ENCODE data around the gene MRPL21.
A peak's percentile ranks its signal among the peaks of the same experiment; 100 is the strongest.
"Not testable (repeated sequence)": the region's sequence is repeated elsewhere in the genome, so short reads cannot be mapped to it uniquely, and the experiment has no call there.

Gene MRPL21

DNA sequence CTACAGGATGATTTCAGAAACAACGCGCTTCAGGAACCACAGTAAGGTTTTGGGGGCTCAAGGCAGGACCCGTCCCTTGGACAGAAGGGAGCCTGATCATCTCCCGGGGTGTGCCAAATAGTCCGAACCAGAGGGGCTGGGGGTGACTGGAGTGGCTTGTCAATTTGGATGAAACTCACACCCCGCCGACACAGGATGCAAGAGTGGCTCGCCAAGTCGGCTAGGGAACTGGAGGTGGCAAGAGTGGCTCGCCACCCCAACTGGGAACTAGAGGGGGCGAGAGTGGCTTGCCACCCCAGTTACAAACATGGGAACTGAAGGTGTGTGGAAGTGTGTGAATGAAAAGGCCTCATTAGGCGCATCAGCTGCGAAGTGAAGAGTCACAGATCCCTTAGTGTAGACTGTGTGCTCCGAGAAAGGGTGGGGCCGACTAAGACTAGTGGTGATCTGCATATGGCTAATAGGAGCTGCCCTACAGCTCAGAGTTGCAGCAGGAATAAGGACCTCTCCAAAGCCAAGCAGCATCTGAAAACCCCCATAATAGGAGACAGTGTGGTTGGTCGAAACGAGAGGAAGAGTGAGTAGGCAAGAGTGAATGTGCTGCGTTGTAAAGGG, 35.3 kb downstream of the MRPL21 start:
- DNase-seq (ENCODE audit: low read depth in 3 of 3) = no peak

DNA sequence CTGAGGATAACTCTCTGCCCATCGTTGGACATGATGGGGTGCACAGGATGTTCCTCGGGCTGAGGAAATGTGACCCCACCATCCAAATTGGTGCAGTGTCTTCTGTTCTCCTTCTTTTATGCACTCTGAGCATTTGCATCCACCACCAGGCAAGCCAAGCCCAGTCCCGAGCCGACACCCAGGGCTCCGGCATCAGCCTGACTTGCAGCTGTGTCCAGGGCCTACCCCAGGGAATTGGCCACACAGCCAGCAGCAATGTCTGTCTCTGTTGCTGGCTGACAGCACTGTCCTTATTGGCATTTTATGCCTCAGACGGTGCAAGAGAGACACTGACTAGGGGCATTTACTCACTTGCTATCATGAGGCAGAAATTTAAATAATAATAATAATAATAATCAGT, 36.6 kb downstream of the MRPL21 start:
- no peak for DNase-seq (ENCODE audit: low read depth in 3 of 3)

DNA sequence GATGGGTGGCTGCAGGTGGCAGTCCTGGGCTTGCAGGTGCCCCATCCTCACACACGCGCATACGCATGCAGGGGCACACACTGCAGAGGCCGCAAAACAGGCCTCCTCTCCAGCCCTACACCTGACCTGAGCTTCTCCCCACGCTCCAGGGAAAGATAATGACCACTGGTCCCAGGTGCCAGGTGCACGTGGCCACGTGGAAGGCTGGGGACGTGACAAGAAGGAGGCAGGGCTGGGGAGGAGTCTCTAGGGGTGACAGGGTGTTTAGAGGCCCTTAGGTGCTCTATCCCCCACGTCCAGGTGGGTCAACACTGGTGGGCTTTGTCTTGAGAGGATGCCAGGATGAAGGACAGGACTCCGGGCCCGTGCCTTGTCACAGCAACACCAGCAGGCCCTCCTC, 38.4 kb downstream of the MRPL21 start:
- no peak for DNase-seq (ENCODE audit: low read depth in 3 of 3)

DNA sequence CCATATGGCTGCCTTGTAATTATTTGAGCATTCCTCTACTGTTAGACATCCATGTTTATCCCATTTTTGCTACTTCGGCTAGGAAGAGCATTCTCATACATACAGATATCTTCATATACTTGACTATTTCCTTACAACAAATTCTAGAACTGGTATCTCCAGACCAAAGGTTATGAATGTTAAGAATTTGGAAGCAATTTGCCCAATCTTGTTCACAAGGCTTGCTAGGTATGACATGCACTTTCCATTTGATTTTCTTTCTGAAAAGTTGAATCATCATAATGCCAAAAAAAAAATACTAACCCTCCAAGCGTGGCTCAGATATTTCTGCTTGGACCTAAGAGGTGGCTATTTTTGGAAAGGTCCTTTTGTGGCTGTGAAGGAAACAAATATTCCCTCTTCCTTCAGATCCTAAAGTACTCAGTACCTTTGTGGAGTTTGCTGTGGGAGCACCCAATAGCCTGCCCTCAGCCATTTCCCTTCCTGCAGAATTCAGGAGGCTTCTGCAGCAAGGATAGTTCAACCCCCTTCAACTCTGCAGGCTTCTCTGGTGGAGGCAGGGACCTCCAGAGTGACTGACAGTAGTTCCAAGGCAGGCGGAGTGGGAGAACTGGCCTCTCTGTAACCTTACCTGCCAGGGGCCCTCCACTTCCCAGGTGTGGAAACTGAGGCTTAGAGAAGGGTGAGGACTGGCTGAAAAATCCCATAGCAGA, 39.9 kb downstream of the MRPL21 start:
- DNase-seq (ENCODE audit: low read depth in 3 of 3) = no peak

DNA sequence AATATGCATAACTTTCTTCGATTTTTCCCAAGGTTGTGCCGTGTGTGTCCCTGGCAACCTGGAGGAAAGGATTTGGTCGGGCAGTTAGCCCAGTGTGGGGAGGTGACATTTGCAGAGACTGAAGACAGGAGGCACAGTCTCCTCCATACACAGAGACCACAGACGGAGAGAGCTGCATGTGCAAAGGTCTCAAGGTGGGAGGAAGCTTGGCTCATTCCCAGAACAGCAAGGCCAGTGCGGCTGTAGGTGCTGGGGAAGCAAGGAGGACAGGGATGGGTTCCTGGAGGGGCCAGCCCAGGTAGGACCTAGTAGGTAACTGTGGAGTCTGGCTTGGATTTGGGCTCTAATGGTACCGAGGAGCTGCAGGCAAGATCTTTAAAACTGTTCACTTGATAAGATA, 41.2 kb downstream of the MRPL21 start:
- no peak for DNase-seq (ENCODE audit: low read depth in 3 of 3)

DNA sequence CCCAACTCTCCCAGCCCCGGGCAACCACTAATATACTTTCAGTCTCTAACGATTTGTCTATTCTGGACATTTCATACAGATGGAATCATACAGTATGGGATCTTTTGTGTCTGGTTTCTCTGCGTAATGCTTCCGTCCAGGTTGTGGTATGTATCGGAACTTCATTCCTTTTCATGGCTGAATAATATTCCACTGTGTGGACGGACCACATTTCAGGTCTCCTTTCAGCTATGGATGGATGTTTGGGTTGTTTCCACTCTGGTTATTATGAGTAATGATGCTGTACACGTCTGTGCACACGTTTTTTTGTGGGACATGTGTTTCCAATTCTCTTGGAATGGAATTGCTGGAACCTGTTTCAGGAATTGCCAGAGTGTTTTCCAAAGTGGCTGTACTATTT, 44.5 kb downstream of the MRPL21 start:
- DNase-seq (ENCODE audit: low read depth in 3 of 3) = no peak

DNA sequence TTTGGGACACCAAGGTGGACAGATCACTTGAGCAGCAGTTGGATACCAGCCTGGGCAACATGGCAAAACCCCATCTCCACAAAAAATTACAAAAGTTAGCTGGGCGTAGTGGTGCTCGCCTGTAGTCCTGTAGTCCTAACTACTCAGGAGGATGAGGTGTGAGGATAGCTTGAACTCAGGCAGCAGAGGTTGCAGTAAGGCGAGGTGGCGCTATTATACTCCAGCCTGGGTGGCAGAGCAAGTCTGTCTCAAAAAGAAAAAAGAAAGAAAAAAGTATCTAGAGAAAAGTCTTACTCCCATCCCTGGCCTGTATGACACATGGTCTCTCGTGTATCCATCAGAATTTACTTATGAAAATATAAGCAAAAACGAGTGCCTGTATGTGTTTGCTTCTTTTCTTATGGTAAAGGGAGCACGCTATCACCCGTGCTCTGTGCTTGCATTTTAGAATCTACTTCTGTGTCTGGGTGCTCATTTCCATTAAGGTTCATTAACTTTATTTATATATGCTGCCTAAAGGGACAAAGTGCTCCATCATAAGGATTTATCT, 46.5 kb downstream of the MRPL21 start:
- no peak for DNase-seq (ENCODE audit: low read depth in 3 of 3)

DNA sequence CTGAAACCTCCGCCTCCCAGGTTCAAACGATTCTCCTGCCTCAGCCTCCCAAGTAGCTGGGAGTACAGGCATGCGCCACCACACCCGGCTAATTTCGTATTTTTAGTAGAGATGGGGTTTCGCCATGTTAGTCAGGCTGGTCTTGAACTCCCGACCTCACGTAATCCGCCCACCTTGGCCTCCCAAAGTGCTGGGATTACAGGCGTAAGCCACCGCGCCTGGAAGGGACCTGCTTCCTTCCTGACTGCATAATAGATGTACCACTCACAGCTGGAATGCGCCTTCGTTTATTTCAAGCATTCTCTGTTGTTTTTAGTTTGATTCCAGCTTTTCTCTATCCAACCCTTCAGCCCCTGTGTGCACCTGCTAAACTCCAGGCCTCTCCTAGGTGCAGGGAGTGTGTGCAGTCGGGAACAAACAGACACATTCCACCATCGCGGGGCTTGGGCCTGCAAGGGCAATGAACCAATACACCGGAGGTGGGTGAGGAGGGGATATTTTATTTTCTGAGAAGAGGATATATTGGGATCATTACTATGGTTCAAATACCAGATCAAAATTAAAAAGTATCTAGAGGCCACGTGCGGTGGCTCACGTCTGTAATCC, 47.1 kb downstream of the MRPL21 start:
- not testable (repeated sequence) for DNase-seq (ENCODE audit: low read depth in 3 of 3)

DNA sequence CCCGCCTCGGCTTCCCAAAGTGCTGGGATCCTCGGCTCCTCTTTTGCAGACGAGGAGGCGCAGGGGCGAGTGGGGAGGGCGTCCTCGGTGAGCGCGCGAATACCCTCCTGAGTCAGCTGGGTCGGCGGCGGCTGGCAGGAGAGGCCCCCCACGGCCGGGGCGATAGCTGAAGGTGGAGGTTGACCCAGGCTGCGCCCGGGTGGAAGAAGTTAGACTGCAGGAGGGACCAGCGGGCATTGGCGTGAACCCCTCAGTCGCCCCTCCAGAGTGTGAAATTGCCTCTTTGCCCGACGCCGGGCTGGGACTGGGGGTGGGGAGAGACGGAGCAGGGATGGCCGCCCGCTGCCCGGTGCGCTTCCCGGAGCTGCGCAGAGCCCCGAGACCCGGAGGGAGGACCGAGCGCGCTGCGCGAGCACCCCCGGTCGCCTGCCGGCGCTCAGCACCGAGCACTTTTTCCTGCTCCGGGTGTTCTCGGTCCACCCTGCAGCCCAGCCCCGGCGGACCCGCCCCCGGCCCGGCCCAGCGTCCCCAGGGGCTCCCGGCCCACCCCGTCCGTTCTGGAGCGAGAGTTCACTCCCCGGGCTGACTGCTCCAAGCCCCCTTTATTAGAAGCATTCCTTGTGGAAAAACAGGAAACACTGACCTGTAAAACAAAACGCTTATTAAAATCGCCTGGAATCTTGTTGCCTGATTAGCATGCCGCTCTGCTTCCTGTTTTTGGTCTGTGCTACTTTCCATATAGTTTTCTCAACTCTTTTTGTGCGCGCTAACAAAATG, 48.2 kb downstream of the MRPL21 start:
- no peak for DNase-seq (ENCODE audit: low read depth in 3 of 3)

DNA sequence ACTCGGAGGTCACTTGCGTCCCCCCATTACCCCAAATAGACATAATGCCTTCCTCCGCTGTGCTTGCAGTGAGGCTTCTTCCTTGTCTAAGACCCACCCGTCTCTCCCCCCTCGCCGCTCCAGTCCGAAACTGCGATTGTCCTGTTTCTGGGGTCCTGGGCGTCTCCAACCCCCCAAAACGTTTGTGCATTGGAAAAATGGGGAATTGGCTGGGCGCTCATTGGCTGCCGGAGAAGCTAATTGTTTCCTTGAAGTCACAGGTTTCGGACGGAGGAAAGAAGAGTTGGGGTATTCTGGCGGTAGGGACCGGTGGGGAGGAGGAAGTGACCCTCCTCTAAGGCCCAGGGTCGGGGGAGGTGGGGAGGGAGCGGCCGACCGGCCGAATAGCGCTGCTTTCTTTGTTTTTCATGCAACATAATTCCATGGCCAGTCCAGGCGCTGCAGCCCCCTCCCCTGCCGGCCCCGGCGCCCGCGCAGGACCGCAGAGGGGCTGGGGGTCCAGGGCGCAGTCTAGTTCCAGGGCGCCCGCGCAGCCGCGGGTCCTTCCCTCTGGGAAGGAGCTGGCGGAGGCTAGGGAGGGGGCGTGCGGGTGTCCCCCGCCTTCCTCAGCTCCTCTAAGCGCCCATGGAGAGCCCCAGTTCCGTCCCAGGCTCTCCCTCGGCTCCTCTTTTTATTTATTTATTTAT, 49.2 kb downstream of the MRPL21 start:
- DNase-seq (ENCODE audit: low read depth in 3 of 3) = no peak

DNA sequence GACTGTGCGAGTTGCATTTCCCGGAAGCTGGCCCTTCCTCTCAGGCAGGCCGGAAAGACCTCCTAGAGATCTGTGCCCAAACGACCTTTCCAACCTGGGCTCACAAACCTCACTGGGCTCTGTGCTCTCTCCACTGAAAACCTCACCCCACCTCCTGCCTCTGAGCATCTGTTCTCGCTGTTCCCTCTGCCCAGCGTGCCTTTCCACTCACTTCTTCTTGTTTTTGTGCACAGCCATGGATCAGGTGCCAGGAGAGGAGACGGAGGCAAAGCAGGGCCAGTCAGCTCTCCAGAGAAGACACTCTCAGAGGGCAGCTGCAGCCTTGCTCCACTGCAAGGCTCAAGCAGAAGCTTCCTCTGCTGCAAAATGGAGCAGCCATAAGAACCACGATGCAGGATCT, 51.0 kb downstream of the MRPL21 start:
- DNase-seq (ENCODE audit: low read depth in 3 of 3) = no peak

DNA sequence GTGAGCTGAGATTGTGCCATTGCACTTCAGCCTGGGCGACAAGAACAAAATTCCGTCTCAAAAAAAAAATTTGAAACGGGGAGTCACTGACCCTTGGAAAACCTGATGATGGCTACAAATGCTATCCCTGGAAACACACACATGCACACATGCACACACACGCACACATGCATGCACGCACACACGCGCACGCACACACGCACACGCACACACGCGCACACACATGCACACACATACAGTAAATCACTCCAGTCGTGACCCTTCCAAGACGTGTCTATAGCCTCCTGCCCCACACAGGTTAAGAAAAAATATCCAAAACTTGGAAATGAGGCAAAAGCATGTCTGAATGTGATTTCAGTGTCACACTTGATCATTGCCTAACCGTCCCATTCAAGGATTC, 55.2 kb downstream of the MRPL21 start:
- DNase-seq (ENCODE audit: low read depth in 3 of 3) = no peak

DNA sequence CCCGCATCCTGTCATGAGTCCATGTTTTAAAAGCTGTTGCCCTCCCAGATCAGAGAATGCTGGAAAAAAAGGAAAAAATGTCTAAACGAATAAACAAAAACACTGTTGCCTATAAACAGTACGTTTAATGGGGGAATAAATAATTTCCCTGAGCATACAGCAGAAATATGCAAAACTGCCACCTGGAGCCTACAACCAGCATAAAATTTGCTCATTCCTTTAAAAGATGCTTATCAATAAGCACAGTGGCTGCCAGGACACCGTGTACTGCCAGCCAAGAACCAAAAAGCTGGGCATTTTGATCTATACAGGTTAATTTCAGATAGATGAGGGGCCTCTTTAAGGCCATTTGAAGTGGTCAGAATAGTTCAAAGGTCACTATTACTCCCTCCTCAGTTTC, 56.2 kb downstream of the MRPL21 start:
- DNase-seq (ENCODE audit: low read depth in 3 of 3) = no peak

DNA sequence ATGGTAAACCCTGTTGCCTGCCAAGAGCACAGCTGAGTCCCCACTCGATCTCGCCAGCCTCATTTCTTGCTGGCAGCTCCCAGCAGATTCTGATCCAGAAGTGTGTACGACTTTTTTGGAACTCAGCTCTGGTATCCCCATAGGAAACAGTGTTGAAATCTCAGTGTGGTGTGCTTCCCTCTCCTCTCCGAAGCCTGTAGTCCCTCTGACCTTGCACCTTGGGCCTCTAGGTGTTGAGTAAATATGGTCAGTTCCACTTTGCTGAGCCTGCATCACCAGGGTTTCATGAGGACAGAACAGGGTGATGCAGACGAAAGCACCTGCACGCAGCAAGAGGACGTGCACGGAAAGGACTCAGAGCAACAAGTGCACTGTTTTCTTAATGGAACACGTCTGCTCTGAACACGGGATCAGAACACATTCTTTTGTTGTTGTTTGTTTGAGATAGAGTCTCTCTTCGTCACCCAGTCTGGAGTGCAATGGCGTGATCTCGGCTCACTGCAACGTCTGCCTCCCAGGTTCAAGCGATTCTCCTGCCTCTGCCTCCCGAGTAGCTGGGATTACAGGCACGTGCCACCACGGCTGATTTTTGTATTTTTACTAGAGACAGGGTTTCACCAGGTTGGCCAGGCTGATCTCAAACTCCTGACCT, 58.2 kb downstream of the MRPL21 start:
- DNase-seq (ENCODE audit: low read depth in 3 of 3) = no peak

DNA sequence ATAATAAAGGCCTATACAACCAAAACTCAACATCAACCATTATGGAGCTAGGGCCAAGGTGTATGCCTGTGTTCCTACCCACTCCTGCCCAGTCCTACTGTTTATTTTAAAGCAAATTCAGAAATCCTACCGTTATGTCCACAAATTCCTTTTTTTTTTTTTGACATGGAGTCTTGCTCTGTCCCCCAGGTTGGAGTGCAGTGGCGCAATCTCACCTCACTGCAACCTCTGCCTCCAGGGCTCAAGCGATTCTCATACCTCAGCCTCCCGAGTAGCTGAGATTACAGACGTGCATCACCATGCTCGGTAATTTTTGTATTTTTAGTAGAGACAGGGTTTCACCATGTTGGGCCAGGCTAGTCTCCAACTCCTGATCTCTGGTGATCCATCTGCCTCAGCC, 58.8 kb downstream of the MRPL21 start:
- DNase-seq (ENCODE audit: low read depth in 3 of 3) = no peak

DNA sequence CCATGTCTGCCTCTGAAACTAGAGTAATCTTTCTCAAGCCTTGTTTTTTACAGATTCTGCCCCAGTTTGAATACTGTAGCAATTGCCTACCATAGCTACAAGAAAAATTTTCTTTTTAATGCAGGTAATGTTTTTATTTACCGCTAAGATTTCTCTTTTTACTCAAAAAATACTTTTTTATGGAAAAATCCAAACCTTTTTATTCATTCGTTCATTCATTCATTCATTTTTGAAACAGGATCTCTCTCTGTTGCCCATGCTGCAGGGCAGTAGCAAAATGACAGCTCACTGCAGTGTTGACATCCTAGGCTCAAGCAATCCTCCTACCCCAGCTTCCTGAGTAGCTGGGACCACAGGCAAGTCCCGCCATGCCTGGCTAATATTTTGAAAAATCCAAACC, 59.3 kb downstream of the MRPL21 start:
- no peak for DNase-seq (ENCODE audit: low read depth in 3 of 3)

DNA sequence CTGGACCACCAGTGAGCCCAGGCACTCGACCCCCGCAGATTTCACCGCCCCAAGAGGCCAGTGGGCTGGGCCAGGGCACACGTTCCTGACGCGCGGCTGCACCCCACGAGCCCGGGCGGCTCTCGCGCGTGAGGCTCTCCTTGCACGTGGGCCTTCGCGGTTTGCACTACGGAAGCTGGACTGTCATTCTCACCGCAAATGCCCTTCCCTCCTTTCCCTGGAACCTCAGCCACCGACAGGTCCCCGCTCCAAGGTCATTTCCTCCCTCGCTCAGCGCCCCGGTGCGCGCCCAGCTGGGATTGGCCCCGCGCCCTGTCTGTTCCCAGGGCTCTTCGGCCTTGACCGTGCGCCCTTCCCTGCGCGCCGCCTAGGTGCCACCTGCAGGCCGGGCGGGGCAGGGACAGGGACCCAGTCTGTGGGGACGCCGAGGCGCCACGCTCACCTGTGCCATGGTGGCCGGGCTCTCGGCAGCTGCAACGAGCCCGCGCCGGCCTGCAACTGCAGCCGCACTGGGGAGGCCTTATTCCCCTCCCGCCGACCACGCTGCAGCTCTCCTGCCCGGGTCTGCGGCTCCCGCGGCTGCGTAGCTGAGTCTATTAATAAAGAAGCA, 59.8 kb downstream of the MRPL21 start:
- DNase-seq (ENCODE audit: low read depth in 3 of 3) = peak; percentile 49 to 75 (median 56)

DNA sequence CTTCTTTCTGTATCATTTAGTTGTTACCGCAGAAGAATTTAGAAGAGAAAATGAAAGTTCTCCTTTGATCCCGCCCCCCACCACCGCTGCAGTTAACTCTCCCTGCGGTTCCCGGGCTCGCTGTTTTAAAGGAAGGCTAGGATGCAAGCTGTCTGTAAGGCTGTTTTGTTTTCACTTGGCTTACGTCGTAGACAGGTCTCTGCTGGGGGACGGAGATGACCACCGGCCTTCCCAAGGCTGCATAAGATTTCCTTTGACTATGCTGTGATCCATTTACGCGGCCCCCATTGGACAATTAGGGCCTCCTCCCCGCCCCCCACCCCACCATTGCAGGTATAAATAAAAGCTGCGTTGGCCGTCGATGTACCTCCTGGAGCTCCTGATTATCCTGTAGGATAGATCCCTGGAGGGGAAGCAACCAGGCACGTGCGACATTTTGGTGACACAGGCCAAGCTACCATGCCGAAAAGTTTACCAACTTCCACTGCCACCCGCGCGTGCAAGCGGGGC, 60.5 kb downstream of the MRPL21 start:
- DNase-seq (ENCODE audit: low read depth in 3 of 3) = peak in 1 of 3 experiments; percentile 51

DNA sequence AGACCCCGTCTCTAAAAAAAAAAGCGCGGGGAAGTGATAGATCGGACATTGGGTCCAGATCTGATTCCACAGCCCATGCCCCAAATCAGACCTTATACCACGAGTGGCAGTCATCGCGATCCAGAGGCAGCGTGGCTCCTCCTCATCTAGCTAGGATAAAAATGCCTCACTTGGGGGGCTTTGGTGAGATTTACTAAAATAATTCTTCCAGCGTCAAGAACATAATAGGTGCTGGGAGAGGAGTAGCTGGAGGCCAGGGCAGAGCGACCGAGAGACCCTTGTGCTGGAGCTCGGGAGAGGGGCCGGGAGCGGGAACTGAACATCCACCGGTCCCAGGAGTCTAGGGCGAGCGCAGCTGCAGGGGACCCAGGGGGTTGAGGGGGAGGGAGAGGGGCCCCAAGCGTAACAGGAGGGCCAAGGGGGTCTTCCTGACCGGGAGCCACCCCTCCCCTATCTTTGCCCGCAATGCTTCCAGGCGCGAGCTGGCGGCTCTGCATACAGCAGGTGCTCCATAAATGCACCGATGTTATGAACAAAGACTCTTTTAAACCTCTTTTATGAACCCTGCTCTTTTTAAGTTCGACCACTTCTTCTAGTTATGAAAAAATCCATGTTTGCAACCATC, 61.1 kb downstream of the MRPL21 start:
- DNase-seq (ENCODE audit: low read depth in 3 of 3) = no peak

All from stimulated activated CD4-positive, alpha-beta T cell treated with anti-CD3 and anti-CD28 coated beads, TNF-alpha, amount 100 ng/mL, for 24 hours (primary cell).